ENCODE measurements around the gene PLEKHJ1. TPM values are rescaled to one million over a fixed set of nuclear protein-coding genes. Genes with fewer than 3 reads are reported as not detected.

Gene PLEKHJ1
- total and polyA plus RNA-seq, 9 of the 15 experiments (the other 6 are each of a cell fraction or from before 2014, with no cell fraction given), result 1.5 to 188 (median 63.9) TPM

DNA sequence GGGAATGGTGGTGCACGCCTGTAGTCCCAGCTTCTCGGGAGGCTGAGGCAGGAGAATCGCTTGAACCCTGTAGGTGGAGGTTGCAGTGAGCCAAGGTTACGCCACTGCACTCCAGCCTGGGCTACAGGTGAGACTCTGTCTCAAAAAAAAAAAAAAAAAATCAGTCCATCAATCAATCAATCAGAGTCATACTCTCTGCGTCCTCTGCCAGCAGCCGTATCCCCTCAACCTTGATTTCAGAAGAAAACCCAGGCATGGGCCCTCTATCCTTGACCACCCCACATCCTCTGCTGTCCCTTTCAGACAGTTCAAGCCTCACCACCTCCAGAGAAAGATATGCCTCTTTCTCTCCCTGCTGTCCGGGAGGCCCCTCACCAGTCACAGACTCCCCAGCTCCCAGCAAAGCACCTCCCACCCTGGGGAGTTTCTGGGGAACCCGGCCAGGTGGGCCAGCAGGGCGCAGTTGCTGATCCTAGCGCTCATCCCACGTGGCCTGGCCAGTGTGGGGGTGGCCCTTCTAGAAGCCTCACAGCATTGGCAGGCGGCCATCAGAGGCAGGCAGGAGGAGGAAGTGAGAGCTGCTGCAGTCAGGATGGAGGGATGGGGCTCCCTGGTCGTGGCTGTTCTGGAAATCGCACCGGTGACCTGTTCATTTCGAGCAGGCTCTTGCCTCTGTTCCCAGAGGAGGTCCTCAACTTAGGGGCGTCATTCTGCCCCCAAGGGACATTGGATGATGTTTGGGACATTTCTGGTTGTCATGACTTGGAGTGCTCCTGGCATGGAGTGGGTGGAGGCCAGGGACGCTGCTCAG, 30.3 kb upstream of the PLEKHJ1 start (continued):
- TF ChIP-seq MTA1 (IDR thresholded peaks at IDR 0.05; ENCODE audit: borderline replicate concordance) (0 out of 2 replicates have a peak, but pooled peaks have one; percentile 11), ETV5 (CRISPR knock-in tag; IDR thresholded peaks at IDR 0.05; ENCODE audit: low read depth) (no peak), MAX (CRISPR knock-in tag; IDR thresholded peaks at IDR 0.05) (peak; percentile 94), TCF3 (CRISPR knock-in tag; IDR thresholded peaks at IDR 0.05) (peak; percentile 31), CTBP1 (IDR thresholded peaks at IDR 0.05; ENCODE audit: borderline replicate concordance) (peak; percentile 91), HDAC1 (IDR thresholded peaks at IDR 0.05) (peak in 1 of 2 experiments; percentile 59; a peak in 1 of 4 replicates), ZNF592 (IDR thresholded peaks at IDR 0.05) (peak; percentile 91), ZNF75A (CRISPR knock-in tag; IDR thresholded peaks at IDR 0.05) (no peak), TBP (optimal IDR thresholded peaks at IDR 0.05; ENCODE audit: low read depth, low read length) (peak; percentile 21), NR2C2 (CRISPR knock-in tag; IDR thresholded peaks at IDR 0.05) (no peak), NR2C2 (tag; IDR thresholded peaks at IDR 0.05) (peak; percentile 27), GTF2A2 (tag; IDR thresholded peaks at IDR 0.05) (no peak), NFIC (IDR thresholded peaks at IDR 0.05) (peak; percentile 96), SPI1 (IDR thresholded peaks at IDR 0.05; ENCODE audit: borderline replicate concordance, low read depth, low read length) (peak; percentile 89), CUX1 (CRISPR knock-in tag; IDR thresholded peaks at IDR 0.05) (no peak), CBFA2T3 (IDR thresholded peaks at IDR 0.05) (0 out of 2 replicates have a peak, but pooled peaks have one; percentile 22)
- TF ChIP-seq, protein P1, sequence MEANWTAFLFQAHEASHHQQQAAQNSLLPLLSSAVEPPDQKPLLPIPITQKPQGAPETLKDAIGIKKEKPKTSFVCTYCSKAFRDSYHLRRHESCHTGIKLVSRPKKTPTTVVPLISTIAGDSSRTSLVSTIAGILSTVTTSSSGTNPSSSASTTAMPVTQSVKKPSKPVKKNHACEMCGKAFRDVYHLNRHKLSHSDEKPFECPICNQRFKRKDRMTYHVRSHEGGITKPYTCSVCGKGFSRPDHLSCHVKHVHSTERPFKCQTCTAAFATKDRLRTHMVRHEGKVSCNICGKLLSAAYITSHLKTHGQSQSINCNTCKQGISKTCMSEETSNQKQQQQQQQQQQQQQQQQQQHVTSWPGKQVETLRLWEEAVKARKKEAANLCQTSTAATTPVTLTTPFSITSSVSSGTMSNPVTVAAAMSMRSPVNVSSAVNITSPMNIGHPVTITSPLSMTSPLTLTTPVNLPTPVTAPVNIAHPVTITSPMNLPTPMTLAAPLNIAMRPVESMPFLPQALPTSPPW (CRISPR knock-in tag; IDR thresholded peaks at IDR 0.05), result peak; percentile 58

All from K562 (cell line).